Smooth muscle cell of the brain vasculature (primary cell): Measurements from ENCODE around the gene PAK2.
"Not testable (repeated sequence)": the region's sequence is repeated elsewhere in the genome, so short reads cannot be mapped to it uniquely, and the experiment has no call there.

Experiments
- DNase-seq: peaks from one replicate; pipeline ENCODE4 v3.0.0-alpha.2; 2012; ENCODE audit warnings: low read depth, low spot score

PAK2 gene

DNA sequence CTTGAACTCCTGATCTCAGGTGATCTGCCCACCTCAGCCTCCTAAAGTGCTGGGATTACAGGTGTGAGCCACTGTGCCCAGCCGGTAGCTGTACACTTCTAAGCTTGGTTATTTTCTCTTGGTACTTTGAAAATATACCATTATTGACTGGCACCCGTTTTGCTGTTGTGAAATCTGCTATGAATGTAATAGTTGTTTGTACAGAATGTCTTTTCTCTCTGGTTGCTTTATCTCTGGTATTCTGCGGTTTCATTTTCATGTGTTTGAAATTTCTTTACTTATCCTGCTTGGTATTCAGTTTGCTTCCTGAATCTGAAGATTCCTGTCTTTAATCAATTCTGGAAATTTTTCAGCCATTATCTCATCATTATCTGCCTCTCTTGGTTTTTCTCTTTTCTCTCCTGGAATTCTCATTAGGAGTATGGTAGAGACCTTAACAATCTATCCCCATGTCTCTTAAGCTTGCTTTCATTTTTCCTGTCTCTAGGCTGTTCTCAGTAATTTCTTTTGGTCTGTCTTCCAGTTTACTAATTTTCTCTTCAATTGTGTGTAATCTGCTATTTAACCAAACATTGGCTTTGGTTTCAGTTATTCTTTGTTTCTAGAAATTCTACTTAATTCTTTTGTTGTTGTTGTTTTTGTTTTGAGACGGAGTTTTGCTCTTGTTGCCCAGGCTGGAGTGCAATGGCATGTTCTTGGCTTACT, 2.8 kb upstream of the PAK2 start:
- DNase-seq, result no peak

DNA sequence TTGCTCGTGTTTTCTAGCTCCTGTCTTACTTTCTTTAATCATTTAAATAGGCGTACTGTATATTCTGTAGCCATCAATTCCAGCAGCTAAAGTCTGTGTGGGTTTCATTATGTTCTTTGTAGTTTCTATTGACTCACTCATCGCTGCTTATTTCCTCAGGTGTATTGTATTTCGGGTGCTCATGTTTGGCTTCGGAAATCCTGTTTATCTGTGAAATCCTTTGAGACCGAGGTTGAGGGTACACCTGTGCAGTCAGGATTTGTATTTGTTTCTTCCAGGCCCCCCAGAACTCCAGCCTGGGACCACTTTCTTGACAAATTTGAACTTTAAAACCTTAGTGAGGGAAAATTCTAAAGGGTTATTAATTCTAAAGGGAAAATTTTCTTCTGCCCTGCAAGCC, 2.0 kb upstream of the PAK2 start:
- no peak for DNase-seq

DNA sequence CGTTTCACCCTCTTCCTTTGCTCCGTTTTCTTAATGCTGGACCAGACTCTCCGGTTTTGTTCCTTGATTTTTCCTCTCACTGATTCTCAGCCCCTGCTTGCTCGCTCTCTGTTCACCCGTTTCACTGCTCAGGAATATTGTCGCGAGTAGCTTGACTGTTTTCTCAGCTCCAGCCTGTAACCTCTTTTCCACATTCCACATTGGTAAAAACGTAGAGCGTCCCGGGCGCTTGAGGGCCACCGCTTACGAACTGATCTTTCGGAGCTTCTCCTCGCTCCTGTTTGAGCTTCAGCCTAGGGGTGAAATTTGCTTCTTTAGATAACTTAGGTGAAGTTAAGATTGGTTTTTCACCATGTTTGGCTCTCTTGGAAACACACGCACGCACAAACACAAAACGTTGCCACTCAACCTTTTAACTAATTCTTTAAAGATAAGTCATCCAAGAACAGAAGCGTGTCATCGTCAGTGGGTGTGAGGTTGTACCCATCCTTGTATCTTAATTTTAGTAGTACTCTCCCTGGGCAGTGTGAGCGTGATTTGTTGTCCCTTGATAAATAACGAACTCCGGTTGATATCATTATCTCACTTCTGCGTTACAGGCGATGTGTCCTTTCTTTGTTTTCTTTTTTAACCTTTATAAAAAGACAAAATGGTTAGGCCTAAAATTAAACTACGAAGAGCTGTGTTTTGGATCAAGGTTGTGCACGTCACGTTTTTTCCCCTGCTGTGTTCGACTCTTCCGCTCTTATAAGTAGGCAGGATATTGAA, 1.0 kb downstream of the PAK2 start:
- peak; percentile 26 for DNase-seq

DNA sequence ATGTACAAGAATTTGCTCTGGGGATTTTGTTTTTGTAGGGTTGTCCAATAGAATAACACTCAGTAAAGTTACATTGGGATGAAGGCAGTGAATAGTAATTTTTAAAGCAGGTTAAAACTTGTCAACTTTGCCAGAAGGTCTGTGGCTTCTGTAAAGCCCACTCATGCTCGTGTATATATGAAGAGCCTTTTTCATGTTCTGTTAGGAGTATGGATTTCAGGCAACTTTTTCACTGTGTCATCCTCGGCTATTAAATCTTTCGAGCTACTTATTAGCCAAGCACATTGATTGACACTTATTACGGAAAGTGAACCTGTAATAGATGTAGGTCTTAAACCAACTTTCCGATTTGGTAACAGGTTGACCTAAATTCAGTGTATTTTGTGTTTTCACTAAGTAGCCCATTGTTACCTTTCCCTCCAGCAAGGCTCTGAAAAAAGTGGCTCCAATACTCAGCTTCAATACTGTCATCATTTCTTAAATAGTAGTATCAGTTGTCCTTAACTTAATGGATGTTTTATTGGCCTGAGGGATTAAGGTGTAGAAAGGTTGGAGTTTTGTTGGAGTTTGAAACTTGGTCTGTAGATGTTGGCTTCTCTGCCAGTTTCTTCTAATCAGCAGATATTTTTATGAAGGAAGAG, 1.7 kb downstream of the PAK2 start:
- DNase-seq, result no peak

DNA sequence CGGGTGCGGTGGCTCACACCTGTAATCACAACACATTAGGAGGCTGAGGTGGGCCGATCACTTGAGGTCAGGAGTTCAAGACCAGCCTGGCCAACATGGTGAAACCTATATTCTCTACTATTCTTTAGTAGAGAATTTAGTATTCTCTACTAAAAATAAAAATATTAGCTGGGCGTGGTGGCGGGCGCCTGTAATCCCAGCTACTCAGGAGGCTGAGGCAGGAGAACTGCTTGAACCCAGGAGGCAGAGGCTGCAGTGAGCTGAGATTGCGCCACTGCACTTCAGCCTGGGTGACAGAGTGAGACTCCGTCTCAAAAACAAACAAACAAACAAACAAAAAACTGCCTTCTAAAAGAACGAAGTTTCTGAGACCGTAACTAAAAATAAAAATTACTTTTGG, 3.9 kb downstream of the PAK2 start:
- not testable (repeated sequence) for DNase-seq

DNA sequence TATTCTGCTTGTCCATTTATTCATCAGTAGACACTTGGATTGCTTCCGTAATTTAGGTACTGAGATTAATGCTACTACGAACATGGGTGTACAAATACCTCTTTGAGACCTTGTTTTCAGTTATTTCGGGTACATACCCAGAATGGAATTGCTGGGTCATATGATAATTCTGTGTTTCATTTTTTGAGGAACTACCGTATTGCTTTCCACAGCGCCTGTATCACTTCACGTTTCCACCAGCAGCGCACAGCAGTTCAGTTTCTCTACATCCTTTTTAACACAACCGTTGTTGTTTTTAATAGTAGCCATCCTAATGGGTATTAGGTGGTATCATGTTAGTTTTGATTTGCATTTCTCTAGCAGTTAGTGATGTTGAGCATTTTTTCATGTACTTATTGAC, 9.5 kb downstream of the PAK2 start:
- no peak for DNase-seq

DNA sequence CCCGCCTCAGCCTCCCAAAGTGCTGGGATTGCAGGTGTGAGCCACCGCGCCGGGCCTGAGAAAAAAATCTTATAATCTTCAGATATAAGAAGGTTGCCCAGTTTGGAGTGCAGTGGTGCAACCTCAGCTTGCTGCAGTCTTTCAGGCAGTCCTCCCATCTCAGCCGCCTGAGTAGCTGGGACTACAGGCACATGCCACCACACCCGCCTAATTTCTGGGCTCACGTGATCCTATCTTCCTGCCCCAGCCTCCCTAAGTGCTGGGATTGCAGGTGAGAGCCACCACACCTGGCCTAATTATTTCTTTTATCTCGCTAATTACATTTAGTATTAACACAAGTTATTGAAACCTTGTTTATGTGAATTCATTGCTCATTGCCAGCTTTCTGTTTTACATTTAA, 13.5 kb downstream of the PAK2 start:
- DNase-seq, result no peak

DNA sequence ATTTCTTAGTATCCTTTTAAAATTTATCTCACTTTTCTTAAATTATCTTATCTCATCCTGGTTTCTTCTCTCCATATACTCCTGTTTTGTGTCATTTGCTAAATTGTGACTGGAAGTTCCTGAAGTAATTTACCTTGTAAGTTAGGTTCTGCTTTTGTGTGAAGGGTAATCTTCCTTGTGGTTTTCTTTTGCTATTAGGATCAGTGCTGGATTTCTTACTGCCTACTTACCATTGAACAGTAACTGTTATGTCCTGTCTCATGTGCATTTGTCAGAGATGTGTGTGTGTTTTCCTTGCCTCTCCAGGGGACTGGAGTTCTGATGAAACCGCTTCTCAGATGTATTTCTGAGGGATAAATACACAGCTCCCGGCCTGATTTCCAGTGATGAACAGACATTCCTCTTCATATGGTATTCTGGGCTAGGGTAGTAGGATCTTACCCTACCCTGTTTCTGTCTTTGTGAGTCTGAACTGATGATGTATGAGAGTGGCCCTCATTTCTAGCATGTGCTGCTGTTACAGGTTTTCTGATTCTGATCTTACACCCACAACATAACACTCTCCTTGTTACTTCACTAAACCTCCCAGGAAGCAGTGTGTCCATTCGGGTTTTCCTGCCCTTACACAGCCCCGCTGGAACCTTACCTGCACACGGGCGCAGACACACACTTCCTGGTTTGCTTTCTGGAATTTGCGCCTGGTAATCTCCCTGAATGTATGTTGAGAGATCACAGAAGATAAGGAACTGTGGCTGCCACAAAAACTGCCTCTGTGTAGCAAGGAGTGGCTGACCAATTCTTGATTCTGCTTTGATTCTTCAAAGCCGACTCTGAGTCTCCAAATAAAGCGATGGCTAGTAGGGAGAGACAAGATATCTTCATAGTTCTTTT, 14.7 kb downstream of the PAK2 start:
- no peak for DNase-seq

DNA sequence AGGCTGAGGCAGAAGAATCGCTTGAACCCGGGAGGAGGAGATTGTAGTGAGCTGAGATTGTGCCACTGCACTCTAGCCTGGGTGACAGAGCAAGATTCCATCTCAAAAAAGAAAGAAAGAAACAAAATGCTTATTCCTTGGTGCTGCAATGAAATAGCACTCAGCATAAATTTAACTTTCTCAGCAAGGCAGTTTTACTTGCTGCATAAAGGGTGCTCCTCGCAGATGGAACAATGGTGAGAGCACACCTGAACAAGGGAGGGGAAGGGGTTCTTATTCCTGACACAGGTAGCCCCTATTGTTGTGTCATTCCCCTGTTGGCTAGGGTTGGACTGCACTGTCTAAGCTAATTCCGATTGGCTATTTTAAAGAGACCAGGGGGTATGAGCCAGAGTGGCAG, 17.1 kb downstream of the PAK2 start:
- no peak for DNase-seq

DNA sequence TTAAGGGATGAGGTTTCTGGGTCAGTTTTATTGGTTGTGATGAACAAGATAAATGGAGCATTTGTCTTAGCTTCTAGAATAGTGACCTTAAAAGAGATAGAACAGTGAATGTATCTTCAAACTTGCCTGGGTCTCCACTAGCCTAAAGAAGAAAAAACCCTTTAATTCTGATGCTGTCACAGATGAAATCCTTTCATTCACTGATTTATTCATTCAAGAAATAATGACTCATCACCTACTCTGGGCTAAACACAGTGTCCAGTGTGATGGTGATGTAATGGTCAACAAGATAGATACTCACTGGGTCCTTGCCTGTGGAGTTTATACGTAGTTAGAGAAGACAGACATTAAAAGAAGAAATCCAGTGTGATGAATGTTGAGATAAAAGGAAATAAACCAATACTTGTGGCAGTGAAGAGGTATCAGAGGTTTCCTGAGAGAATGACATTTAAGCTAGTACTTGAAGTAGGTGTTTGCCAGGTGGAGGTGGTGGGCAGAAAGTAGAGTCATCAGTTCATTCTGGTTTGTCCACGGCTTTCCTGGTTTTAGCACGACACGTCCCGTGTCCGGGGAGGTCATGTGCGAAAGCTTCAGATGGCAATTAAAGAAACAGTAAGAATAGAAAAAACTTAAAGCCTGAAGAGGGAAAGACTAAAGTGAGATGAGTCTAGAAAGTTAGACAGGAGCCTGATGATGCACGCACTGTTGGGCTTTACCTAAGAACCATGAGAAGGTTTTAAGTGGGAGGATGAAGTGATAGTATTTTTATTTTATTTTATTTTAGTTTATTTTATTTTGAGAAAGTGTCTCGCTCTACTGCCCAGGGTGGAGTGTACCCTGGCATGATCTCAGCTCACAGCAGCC, 18.5 kb downstream of the PAK2 start:
- DNase-seq, result no peak

DNA sequence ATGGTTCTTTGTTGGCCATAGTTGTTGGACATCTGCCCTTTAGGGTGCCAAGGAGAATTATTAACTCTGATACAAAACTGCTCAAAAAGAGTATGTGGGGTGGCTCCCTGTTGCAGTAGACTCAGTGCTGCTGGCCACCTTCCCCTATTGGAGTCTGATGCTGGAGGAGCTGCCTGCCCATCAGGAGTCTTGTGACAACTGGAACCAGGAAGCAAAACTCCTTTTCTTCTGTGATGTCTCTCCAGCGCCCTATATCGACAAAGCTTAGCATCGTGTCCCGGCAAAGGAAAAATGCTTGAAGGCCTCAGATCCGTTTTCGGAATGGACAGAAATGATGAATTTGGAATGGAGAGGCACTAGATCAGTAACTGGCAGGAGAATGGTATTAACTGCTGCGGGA, 23.5 kb downstream of the PAK2 start:
- DNase-seq, result no peak

DNA sequence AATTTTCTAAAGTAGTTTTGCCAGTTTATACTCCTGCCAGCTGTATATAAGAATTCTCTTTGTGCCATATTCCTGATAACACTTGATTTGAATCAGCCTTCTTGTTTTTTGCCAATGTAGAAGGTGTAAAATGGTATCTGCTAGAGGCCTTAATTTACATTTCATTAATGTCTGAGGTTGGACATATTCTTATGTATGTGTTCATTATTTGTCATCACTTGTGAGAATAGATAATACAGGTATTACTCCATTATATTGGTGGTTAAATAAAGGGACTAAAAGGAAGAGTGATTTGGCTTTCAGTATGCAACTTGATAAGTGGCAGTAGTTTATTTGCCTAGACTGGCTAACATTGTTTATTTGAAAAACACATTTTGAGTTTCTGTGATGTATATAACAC, 25.8 kb downstream of the PAK2 start:
- no peak for DNase-seq

DNA sequence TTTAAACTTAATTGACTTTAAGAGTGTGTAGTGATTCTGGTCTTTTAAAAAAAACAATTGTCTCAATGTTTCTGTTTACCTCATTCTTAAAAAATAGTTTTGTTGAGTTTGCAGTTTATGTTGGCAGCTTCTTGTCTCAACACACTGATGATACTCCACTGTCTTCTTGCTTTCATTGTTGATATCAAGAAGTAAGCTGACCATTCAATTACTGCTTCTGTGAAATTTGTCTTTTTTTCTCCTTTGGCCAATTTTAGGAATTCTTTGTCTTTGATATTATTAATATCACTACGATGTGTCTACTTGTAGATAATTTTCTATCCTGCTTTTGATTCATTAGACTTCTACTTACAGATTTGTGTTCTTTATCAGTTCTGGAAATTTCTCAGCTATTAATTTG, 31.4 kb downstream of the PAK2 start:
- no peak for DNase-seq

DNA sequence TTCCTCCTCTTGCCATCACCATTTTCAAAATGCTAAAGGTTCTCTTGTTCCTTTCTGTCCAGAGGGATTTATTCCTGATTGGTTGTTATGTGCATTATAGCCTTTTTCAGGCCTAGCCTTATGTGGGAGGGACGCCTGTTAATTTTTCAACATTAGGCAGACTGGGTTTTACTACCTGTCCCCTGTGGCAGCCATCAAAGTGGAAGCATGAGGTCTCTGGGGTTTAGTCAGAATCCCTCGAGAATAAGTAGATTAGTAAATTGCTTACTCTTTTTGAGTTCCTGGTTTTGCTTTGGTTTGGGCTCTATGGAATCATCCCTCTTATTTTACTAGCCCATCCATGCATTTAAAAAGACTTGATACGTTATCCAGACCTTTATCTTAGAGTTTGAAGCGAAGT, 32.4 kb downstream of the PAK2 start:
- no peak for DNase-seq

DNA sequence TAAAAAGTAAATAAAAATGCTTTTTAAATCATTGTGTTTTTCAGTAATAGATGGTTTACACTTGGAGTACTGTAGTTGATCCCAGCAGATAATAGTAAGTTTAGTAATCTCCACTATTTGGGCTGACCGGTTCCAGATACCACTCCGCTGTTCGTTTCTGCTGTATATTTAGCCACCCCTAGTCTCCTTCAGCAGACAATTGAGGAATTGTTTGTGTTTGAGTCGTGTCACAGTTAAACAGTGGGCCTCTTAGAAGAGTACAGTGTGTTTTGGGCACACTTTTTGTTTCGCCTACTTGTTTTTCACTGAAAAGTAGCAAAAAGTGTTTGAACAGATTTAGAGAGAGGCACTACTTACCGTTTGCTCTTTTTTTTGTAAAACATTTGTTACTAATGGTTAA, 33.2 kb downstream of the PAK2 start:
- DNase-seq, result no peak

DNA sequence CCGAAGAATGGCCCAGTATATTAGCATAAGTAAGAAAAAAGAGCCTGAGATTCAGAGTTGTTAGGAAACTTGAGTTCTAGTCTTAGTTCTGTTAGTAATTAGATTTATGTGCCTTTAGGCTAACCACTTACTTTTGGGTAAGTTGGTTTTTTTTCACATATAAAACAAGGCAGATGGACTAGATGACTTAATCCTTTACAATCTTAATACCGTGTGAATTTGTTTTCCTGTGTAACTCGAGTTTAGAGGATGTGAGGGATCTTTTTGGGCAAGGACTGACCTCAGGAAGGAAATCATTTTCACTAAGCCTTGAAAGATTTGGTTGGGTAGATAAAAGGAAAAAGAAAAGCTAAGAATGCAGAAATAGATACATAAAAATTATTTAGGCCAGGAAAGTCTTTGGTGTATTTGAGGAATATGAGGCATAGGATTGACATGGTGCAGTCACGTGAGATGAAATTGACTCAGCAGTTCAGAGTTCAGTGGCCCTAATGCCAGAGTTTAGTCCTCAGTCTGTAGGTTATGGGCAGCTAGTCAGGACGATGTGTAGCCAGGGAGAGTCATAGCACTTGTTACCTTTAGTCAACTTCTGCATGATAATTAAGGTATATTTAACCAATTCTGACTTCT, 34.6 kb downstream of the PAK2 start:
- no peak for DNase-seq

DNA sequence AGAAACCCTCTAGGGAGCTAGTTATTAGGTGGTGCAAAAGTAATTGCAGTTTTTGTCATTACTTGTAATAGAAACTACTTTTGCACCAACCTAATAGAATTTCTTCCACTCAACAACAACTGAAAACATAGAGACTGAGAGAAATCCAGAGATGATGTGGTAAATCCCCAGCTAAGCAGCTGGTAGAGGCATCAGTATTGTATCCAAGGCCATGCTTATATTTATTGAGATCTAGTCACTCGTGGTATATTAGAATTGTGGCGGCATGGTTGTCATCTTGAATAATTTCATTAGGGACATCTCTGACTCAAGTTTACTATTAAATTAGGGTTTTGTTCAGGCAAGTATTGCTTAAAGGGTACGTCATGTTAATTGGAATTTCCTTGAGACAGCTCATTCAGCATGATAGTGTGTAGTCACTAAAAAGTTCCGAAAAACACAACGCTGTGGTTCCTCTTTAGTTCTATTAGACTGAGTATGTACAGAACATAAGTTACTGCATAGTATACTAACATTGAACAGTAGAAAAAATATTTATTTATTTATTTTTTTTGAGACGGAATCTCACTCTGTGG, 35.3 kb downstream of the PAK2 start:
- DNase-seq, result no peak

DNA sequence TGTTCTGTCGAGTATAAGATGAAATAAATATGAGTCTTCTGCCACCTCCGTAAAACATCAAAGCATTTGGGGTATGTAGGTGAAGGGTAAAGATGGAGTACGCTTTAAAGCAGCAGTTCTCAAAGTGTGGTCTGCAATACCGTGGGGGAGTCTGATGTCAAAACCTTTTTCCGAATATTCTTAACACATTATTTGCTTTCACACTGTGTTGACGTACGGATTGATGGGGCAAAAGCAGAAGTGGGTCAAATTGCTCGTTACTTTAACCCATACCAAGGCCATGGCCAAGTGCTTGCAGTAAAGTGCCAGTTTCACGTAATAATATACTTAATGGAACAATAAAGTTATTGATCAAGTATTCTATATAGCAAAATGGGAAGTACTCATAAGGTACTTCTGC, 36.3 kb downstream of the PAK2 start:
- no peak for DNase-seq

DNA sequence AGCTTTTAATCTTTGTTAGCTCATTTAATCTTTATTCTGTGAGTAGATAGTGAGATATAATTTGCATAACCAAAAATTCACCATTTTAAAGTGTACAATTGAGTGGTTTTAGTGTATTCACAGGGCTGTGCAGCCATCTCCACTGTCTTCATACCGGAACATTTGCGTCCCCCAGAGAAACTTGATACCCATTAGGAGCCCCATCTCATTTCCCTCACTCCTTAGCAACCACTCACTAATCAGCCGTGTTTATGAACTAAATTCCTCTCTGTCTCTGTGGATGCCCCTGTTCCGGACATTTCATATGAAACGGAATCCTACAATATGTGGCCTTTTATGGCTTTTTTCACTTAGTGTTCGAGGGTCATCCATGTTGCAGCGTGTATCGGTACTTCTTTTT, 38.2 kb downstream of the PAK2 start:
- no peak for DNase-seq

DNA sequence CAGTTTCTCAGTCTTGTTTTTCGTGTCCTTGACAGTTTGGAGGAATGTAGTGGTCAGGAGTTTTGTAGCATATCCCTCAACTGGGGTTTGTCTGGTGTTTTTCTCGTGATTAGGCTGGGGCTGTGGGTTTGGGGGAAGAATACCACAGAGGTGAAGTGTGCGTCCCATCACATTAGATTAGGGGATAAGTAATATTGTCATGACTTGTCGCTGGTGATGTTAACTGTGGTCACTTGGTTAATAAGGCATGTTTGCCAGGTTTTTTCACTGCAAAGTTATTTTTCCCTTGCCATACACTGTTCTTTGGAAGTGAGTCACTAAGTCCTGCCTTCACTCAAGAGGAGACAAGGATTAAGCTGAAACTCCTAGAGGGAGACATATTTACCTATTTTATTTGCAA, 39.1 kb downstream of the PAK2 start:
- DNase-seq, result no peak
